ENCODE data around the gene TAOK3.
"Not testable (repeated sequence)": the region's sequence is repeated elsewhere in the genome, so short reads cannot be mapped to it uniquely, and the experiment has no call there.

TAOK3 gene

DNA sequence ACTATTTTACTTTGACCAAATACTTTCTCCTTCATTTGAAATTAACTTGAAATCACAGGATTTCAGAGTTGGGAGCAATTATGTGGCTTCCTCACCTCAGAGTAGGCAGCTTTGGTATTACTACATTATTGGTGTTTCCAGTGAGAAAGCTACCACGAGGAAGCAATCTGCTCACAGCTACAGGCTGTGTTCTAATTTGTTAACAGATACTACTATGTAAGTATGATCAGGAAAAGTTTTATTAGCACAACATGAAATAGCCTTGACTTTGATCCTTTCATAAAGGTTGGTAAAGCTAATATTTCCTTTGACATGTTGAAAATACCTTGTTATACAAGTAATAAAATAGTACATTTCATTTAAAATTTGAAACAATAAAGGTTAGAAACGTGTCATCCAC is 30.6 kb downstream of the TAOK3 start:
- no peak for DNase-seq

DNA sequence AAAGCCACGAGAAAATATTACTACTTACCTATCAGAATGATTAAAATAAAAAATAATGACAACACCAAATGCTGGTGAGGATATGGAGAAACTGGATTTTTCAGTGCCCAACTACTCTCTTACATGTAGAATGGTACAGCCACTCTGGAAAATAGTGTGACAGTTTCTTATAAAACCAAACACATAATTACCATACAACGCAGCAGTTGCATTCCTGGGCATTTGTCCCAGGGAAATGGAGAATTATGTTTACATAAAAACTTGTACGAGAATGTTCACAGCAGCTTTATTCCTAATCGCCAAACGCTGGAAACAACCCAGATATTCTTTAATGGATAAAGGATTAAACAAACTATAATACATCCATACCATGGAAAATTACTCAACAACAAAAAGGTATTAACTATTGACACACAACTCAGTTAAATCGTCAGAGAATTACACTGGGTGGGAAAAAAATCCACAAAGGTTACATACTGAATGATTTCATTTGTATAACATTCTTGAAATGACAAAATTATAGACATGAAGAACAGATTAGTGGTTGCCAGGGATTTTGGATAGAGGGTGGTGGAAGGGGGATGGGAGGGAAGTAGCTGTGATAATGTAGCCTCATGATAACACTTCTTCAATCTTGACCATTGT is 35.4 kb downstream of the TAOK3 start:
- no peak for DNase-seq

DNA sequence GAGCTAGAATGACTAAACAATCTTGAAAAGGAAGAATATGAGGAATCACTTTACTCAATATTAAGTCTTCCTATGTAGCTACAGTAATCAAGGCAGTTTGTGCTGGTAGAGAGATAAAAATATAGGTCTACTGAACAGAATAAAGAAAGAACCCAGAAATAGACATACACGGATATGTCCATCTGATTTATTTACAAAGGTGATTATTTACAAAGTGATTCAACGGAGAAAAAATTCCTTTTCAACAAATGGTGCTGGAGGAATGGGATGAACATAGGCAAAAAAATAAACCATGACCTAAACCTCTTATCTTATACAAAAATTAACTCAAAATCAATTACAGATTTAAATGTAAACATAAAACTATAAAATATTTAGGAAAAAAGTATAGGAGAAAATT is 36.6 kb downstream of the TAOK3 start:
- no peak for DNase-seq

DNA sequence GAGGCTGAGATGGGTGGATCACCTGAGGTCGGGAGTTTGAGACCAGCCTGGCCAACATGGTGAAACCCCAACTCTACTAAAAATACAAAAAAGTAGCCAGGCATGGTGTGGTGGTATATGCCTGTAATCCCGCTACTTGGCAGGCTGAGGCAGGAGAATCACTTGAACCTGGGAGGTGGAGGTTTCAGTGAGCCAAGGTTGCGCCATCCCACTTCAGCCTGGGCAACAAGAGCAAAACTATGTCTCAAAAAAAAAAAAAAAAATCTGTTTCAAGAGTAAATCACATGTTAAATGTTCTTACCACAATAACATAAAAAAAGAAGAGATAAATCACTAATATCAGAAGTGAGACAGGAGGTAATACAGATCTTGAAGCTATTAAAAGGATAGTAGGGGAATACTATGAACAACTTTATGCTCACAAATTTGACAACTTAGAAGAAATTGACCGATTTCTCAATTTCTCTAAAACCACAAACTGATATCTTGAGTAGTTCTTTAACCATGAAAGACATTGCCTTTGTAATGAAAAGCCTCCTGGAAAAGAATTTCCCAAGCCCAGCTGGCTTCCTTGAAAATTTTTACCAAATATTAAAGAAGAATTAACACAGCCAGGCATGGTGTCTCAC is 37.7 kb downstream of the TAOK3 start:
- no peak for DNase-seq

DNA sequence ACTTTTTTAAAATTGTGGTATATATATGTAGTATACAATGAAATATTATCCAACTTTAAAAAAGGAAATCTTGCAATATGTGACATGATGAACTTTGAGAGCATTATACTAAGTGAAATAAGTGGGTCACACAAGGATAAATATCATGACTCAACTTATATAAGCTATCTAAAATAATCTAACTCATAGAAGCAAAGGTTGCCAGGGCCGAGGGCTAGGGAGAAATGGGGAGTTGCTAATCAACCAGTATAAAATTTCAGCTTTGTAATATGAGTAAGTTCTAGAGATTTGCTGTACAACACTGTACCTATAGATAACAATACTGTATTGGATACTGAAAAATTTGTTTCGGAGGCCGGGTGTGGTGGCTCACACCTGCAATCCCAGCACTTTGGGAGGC is 38.5 kb downstream of the TAOK3 start:
- DNase-seq = no peak

DNA sequence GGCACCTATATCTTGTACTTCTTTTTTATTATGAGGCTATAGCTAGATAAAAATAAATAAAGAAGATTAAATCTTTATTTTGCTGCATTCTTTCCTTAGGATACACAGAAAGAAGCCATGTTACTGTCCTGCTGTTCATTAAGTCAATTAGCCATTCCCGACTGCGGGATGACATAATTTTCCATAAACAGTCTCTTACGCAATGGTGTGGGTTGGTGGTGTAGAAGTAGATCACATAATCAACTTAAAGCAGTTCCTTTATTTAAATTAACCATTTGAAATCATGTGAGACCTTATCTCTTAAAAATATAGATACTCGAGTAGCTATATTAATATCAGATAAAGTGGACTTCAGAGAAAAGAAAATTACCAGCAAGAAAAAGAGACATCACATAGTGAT is 40.2 kb downstream of the TAOK3 start:
- DNase-seq = no peak

DNA sequence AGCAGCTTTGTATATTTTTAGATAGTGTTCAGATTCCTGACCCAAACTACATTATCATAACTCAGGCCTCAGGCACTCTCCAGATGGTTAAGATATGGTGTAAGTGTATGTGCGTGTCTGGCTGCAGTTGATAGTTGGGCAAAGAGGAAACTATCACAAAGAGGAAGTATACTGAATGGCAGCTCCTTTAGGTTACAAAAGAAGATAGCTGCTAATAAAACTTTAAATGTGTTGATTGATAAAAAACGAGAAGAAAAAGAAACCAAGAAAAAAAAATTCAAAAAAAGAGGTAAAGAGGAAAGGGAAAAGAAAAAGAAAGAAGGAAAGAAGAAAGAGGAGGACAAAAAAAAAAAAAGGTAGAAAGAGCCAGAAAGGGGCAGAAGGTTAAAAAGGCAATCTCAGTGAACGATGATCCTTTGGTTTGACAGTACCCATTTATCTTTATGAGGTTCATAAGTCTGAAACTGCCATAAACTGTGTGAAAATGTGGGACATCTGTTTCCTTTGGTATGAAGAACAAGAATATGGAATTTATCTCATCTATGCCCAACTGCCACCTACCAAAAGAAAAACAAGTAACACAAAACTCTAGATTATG is 42.2 kb downstream of the TAOK3 start:
- DNase-seq = no peak

DNA sequence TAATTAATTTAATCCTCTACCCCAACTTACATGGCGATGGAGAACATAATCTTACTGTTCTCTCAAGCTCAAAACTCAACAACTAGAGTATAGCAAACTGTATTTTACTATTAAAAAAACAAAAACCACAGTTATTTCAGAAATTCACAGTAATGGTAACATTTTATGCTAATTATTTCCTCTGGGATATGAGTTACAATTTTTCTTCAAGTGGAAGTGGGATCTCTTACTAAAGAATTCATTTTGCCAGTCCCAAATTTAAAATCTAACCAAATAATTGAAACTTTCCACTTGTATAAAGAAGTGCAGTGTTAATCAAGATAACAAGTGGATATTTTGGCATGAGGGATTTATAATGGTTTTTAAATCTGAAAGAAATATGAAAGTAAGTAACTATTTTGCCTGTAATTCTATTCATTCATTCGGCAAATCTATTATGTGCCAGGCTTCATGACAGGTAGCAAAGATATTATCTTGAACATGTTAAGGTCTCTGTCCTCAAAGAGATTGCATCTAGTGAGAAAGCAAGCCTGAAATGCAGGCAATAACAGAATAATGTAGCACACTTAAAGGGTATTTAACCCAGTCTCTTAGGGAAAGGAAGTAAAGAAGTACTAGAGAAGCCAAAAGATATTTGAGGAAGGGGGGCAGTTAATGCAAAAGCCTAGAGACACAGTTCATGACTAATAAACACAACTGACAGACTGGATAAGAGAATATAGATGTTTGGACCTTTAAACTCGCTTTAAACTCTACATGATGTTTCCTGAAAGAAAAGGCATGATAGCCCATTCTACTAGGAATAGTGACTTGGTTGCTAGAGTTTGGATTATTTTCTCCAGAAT is 44.0 kb downstream of the TAOK3 start:
- DNase-seq = no peak

DNA sequence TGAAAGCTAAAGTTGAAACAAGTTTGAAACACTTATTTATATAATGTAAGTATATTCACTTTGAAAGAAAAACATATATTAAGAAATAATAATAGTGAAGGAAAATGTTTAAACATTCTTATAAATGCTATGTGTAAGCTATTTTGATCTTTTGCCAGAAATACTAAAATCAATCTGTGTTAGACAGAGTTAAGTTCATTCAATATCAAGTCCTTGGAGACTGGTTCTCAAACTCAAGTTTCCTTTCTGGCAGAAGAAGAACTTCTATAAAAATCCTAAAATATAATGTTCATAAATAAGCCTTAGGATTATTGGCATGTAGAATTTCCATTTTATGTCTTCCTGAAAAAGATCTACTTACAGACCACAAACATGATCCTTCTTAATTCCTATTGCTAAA is 45.3 kb downstream of the TAOK3 start:
- DNase-seq = no peak

DNA sequence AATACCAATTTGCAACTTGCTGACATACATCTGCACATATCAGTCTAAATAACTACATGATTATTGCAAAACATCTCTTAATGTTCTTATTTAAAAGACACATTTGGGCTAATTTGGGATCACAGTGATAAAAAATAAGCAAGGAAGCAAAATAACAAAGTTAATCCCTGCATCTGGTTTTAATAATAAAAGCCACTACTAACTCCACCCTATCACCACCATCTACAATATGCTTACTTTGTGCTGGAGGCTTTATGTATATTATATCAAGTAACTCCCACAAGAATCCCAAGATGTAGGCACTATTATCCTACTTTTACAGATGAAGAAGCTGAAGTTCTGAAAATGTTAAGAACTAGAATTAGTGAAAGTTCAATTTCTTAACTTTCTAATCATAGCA is 45.7 kb downstream of the TAOK3 start:
- DNase-seq = no peak

DNA sequence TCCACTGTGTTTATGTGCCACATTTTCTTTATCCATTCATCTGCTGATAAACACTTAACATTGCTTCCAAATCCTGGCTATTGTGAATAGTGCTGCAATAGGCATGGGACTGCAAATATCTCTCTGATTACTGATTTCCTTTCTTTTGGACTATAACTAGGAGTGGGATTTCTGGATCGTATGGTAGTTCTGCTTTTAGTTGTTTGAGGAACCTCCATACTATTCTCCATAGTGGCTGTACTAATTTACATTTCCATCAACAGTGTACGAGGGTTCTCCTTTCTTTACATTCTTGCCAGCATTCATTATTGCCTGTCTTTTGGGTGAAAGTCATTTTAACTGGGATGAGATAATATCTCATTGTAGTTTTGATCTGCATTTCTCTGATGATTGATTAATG is 47.6 kb downstream of the TAOK3 start:
- DNase-seq = no peak

DNA sequence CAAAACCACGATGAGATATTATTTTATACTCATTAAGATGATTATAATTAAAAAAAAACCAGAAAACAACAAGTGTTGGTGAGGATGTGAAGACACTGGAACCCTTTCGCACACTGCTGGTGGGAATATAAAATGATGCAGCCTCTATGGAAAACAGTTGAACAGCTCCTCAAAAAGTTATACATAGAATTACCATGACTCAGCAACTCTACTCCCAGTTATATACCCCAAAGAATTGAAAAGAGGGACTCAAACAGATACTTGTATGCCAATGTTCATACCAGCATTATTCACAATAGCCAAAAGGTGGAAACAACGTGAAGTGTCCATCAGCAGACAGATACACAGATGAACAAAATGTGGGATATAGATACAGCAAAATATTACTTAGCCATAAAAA is 53.1 kb downstream of the TAOK3 start:
- DNase-seq = no peak

DNA sequence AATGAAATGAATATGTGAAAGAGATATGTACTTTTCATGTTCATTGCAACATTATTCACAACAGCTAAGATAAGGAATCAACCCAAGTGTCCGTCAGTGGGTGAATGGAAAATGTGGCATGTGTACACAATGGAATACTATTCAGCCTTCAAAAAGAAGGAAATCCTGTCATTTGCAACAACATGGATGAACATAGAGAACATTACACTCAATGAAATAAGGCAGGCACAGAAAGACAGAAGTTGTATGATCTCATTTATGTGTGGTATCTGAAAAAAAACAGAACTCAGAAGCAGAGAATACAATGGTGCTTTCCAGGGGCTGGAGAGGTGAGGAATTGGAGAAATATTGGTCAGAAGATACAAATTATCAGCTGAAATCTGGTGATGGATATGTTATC is 54.0 kb downstream of the TAOK3 start:
- DNase-seq = no peak

DNA sequence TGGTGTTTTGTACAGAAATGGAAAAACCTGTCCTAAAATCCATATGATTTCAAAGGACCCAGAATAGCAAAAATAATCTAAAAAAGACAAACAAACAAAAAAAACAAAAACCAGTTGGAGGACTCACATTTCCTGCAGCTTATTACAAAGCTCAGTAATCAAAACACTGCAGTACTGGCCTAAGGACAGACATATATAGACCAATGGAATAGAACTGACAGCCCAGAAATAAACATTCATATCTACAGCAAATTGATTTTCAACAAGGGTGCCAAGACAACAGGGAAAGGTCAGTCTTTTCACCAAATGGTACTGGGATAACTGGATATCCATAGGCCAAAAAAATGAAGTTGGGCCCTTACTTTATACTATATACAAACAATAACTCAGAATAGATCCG is 55.0 kb downstream of the TAOK3 start:
- no peak for DNase-seq

DNA sequence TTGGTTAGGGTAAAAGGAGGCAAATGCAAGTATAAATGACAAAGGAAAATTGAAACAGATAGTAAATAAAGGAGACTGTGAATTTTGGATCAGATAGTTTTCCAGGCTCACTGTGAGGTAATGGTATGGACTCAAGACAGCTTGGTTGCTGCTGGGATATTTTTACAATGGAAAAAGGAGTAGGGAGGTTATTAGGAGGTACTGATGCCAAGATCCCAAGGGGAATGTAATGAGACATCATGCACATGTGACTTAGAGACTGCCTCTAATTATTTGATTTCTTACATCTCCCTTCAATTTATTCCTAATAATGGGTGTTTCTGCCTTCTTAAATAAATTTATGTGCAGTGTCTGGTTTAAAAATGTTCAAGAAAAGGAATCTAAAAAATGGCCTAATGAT is 56.9 kb downstream of the TAOK3 start:
- no peak for DNase-seq

DNA sequence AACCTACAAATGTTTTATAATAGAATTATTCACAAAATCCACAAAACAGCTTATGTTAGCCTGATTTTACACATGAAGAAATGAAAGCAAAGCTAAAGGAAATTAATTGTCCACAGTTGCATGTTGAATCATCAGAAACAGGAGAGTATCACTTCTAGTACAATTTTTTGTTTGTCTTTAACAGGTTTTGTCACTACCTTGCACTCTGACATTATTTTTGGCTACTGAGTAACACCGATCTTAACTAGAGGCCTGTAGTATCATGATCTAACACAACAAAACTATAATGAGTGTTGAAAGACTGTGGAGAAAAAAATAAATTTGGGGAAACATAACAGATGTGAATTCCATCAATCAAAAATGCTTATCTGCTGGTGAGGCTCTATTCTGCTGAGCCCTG is 60.1 kb downstream of the TAOK3 start:
- no peak for DNase-seq

DNA sequence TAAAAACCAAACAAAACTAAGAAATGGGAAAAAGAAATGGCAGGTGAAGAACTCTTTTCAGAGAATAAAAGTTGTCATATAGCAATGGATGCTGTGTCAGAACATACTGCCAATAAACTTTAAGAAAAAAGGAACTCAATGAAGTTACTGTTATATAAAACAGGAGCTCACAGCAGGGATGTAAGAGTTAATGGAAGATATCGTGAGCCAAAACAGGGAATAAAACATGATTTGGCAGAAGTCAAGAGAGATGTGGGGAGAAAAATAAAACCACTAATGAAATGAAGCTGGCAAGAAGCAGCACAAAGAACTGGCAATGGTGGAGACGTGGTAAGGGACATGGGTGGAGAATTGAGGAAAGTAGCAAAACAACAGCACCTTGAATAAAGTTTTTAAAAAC is 61.0 kb downstream of the TAOK3 start:
- DNase-seq = no peak

DNA sequence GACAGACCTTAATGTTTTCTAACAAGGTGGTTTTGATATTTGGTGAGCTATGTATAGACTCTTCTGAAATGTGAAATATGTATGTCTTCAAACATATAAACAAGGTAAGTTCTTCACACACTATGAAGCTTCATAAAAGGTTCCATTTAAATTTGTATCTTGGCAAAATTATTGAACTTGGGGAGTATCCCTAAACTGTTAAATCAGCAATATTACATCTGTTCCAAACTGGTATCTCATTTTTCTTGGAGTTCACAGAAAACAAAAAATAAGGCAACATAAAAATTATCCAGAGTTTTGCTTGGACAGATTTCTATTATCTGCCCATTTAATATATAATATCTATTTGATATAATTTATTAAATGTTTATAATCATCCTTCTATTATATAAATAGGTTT is 62.4 kb downstream of the TAOK3 start:
- no peak for DNase-seq

DNA sequence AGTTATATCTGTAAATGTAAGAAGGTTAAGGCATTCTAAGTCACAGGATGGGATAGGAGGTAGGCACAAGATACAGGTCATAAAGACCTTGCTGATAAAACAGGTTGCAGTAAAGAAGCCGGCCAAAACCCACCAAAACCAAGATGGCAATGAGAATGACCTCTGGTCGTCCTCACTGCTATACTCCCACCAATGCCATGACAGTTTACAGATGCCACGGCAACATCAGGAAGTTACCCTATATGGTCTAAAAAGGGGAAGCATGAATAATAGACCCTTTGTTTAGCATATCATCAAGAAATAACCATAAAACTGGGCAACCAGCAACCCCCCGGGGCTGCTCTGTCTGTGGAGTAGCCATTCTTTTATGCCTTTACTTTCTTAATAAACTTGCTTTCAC is 64.7 kb downstream of the TAOK3 start:
- DNase-seq = not testable (repeated sequence)

DNA sequence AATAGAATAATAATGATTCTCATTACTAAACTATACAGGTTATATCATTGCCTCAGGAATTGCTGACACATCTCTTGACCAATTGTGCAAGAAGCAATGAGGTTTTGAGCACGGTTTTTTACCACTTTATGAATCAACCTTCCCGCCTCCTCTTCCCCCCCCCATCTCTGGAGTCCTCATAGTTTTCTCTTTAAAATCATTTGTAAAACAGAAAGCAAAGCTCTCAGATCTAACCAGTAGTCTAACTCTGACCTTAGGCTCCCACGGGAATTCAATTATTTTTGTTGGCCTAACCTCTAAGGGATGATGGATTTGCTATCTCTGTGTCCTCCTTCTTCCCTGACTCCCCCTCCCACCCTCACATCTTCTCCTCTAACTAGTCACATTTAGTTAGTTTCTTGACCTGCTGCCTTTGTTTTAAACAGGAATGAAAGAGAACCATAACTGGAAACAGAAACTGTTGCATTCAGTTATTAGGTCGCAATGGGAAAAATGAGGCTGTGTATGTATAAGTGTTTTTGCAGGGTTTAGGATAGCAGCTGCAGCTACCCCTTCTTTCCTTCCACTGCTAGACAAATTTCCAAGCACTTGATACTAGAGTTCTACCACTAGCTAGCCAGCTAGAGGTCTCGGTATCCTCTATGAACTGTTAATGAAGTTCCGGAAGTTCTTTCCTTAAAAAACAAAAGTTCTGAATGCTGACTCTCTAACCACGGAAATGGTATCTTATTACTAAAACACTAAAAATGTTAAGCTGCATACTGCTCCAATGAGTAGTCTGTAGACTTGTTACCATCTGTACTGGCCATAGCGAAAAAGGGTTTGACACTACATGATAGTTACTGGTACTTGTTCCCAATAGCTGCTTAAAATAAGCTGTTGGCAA is 65.4 kb downstream of the TAOK3 start:
- DNase-seq = no peak

DNA sequence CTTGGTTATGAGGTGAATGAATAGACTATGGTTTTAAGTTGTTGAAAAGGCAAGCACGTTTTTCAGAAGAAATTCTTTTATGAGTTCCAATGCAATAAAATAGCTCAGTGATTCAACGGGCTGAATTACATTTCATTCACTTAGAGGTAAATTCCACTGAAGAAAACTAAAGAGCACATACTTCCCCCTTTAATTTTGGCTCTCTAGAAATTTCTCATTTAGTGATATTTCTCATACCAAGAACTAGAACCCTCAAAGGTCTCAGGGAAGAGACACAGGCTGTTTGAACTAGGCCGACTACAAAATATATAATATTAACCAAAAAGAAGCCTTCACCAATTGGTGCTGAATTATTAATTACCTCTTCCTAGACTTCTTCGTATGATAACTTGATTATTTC is 68.6 kb downstream of the TAOK3 start:
- DNase-seq = no peak

Measured in amygdala (tissue), 56 donors.